HG02981 (cell line): Measurements from ENCODE around the gene CNOT4.
"Not testable (repeated sequence)": the region's sequence is repeated elsewhere in the genome, so short reads cannot be mapped to it uniquely, and the experiment has no call there.

ENCODE experiments used
- ATAC-seq: cut with Tn5 transposase; IDR thresholded peaks from one replicate; pipeline ENCODE4 v1.9.1; 2021; ENCODE audit warnings: mild to moderate bottlenecking, moderate library complexity; ENCODE audit not compliant: unreplicated experiment

CNOT4 gene

DNA sequence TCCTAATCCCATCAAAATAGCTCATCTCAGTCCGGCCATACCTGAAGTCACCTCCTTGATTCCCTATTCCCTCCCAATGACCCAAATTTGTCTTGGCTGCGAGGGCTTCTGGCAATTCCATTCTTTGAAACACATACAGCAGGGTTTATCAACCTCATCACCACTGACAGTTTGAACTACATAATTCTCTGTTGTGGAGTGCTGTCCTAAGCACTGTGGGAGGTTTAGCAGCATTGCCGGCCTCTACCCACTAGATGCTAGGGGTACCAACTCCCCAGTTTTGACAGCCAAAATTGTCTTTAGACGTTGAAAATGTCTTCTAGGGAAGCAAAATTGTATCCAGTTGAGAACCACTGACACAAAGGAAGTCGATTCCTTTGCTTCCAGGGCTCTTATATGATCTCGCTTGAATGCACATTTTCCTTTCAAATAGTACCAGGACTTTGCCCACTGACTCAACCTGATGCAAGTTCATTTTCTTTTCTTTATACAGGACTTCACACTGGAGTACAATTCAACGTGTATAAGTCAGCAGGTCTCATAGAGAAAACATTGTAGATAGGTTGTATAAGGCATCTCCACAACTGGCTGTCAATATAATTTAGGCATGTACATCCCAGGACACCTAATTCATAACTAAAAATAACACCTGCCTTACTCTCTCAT is 142.9 kb downstream of the CNOT4 start:
- ATAC-seq = no peak

DNA sequence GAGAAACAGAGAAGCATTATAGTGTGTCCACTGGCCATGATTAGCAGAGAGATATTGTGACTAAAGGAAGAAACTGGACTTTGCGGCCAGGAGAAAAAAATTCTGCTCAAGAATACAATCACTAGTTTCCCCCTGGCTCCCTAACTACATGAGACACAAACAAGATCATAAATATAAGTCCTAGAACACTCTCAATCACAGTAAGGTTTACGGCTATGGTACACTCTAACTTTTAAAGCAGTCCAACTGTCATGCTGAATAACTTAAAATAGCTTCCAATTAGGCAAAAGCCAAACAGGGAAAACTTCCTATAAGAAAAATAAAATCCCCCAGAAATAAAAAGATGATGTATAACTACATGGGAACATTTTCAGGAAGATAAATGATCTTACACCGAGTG is 144.2 kb downstream of the CNOT4 start:
- ATAC-seq = no peak

DNA sequence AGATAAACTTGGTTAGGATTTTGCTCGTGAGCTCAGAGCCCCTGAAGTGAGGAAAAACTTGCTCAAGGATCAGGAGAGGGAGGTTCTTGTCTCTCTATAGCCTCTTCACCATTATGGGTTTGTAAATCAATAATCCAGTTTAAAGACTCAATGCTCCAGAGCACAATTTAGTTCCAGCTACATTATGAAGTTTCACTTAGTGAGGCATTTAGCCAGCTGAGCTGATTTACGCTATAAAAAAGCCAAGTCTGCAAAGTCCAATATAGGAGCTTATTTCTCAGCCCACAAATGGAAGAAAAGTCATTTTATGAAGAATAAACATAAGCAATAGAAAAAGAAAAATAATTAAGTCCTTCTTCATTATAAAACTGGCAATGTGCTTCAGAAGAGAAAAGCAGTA is 145.7 kb downstream of the CNOT4 start:
- ATAC-seq = no peak

DNA sequence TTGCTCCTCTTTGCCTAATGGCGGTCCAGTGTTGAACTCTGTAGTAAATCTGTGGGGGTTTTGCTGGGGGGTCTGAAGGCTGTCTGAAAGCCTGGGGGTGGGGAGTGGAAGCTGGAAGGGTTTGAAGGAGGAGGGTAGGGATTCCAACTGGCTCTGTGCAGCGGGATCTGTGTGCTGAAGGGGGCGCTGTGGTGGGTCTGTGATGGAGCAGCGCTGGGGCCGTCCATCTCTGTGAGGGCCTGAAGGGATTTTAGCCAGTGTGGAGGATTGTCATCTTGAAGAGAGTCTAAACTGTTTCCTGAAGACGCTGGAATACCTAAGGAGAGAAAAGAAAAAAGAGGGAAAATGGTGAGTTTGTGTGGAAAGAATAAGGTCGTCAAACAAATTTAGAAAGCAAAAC is 147.0 kb downstream of the CNOT4 start:
- no peak for ATAC-seq

DNA sequence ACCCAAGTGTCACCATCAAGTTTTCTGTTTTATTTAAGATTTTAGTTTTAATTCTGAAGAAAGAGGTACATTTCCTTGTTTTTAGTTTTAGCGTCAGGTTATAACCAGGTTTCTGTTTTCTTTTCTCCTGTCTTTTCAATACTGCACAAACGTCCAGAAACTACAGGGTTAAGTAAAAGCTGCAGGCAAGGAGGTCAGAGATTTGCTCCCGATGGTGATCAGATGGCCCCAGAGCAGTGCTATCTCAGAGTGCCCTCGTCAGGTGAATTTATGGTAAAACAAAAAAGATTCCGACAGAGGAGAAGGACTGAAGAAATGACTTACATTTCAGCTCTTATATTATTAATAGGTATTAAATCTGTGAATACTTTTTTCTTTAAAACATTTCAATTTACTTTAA is 148.1 kb downstream of the CNOT4 start:
- no peak for ATAC-seq

DNA sequence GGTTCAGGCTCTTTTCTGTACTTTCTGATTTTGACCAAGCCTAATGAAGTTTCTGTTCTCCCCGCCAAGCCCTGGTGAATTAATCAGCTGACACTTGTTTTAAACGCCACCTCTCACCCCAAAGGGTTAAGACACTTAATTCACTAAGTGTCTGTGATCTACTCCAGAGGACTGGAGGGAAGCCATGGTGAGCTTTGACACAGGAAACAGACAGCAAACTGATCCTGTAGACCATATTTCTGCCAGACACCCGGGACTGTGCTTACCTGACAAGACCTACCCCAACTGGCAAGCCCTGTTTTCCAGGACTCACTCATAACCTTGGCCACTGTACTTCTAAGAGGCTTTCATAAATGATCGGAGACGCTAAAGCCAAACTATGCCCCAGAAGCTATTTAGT is 150.3 kb downstream of the CNOT4 start:
- ATAC-seq = no peak

DNA sequence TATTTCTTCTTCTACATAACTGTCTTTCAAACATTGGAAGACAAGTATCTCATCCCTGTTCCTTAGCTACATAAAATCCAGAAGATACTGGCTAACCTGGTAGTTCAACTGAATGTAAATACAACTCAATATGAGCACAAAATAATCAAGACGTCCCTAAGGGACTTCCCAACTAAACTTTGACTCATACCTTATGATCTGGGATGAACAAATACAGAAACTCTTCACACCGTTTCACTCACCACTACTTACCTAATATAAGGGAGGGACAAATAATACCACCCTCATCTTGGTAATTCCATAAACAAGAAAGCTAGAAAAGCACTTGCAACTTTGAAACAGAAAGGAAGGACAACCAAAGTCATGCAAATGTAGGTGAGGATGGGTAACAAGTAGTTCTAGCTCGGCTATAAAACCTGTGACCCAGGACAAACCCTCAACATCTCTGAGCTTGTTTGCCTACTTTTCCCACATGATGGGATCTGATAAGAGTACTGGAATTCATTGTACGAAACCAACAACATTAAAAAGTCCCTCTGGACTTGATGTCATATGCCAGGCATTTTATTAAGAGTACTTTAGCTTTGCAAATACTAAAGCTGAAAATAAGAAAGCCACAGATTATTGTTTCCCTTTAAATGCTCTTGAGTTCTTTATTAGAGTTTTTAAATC is 154.4 kb downstream of the CNOT4 start:
- no peak for ATAC-seq

DNA sequence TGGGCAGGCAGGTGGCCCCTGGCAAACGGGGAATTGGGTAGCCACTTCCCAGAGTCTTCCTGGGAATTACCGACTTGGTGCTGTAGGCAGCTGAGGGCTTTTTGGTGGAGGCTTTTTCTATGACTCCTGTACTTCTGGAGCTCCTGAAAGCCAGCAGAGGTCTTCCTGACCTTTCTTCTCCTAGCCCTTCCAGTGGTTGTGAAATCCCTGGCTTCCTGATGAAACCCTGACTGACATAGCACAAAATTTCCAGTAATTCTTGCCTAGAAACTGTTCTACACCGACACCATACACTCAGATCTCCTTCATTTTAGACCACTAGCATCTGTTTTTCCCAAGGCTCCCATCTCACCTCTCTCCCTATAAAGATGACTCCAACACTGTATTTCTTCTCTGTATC is 156.1 kb downstream of the CNOT4 start:
- ATAC-seq = no peak

DNA sequence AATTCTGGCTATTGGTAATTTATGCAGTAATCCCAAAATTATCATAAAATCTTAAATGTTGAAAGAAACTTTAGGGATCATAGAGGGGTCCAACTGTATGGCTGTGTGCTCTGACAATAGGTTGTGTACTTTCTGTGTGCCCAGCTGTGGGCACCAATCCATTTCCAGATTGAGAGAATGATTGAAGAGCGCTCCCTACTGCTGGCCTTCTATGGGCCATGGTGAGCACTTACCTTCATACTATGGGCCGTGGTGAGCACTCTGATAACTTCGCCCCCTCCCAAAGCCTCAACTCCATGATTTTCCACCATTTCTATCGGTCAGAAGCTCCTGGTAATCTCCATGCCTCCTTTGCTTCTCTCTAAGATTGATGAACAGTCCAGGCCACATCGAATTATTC is 157.6 kb downstream of the CNOT4 start:
- no peak for ATAC-seq

DNA sequence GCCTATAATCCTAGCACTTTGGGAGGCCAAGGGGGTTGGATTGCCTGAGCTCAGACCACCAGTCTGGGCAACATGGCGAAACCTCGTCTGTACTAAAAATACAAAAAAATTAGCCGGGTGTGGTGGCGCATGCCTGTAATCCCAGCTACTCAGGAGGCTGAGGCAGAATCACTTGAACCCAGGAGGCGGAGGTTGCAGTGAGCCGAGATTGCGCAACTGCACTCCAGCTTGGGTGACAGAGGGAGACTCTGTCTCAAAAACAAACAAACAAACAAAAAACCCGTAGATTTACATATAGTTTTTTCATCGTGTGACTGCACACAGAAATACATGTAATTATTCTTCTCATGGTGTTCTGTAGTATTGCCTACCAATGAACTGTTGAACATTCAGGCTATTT is 158.8 kb downstream of the CNOT4 start:
- not testable (repeated sequence) for ATAC-seq

DNA sequence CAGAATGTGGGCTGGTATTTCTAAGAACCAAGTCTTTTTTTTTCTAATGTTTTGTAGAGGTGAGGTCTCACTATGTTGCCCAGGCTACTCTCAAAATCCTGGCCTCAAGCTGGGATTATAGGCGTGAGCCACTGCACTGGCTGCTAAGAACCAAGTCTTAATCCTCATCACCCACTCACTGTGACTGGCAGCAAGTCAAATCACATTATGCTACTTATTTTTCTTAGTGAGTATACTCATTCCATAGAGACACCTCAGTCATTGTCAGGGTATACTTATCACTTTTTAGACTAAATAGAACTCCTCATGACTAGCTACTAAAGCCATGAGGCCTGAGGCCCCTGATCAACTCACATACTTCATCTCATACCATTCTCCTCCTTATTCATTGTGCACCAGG is 160.2 kb downstream of the CNOT4 start:
- no peak for ATAC-seq

DNA sequence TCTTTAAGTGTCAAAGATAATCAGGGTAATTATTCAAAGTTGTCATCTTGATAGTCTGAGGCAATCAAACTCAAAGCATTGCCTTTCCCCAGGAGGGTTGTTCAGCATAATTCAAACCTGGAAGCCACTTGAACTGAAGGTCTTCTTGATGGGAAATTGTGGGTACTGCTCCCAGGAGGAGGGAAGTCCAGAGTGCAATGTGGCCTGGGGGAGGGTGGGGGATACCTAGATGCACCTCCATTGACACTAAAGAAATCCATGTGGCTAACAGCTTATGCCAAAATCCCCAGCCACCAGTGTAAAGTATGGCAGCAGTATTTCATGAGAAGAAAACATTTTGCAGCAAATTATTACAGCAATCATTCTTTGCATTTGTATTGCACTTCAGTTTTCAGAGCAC is 161.4 kb downstream of the CNOT4 start:
- ATAC-seq = no peak

DNA sequence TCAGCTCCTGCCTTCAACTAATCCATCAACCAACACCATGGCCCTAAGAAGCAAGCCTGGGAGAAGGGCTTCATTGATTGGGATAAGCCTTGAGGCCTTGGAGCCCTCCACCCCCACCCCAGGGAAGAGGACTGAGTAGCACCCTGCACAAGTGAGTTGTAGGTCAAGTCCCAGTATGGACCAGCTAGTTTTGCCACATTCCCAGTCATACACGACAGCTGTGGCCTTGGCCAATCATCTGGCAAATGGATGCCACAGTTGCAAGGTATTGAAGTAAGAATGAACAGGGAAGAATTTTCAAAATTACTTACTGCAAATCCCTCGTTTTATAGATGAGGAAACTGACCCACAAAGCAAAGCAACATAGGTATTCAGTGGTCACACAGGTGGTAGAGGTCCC is 166.5 kb downstream of the CNOT4 start:
- no peak for ATAC-seq

DNA sequence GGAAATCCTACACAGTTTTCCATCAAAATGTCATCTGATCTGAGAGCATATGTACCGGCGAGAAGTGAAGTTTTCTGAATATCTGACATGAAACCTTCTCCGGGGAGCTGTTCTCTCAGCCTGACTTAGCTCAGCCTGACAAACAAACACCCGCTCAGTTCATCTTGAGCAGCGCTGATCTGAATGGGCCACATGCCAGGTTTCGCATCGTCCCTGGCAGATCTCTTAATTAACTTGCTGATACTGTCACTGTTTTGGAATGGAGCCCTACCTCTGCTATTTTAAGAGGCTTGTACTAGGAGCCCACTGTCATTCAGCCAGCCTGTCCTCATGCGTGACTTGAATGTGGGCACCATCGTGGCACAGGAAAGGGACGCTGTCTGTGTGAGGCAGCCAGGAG is 167.0 kb downstream of the CNOT4 start:
- ATAC-seq = no peak

DNA sequence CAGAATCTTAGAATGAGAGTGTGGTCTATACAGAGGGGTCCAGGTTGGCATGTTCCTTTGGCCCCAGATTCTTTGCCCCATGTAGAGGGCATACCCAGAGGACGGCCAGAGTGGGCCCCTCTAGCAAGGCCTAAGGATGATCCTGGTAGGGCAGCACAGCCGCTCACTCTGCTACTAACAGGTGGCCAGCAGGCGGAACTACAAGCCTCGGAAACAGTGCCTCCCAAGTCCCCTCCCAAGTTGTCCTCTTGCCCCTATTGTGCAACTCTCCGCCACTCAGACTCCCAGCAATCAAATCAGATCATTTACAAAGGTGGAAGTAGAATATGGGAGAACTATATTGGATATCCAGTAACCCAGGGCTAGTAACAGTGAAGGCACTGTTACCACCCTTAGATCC is 168.9 kb downstream of the CNOT4 start:
- ATAC-seq = no peak

DNA sequence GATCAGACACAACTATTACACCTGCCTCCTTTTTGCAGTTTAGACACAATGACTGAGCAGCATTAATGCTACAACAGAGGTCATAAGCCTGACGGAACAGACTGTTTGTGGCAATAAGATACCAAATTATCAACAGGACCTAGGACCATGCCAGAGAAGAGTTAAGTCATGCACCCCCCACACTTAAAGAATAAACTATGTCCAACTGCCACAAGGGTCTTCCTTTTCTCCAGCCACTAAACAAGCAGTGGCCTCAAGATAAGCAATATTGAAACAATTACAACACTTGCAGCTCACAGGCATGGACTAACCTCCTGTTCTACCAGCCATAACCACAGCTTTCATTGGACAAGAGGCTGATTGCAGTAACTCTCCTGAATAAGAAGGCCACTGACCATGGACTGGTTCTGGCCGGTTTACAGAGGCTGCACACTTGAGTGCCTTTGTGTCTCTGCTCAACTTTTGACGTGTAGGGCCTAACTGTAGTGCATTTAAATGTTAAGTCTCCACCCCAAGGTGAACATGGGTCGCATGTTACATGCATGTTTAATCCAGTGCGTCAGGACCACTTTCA is 171.8 kb downstream of the CNOT4 start:
- ATAC-seq = no peak

DNA sequence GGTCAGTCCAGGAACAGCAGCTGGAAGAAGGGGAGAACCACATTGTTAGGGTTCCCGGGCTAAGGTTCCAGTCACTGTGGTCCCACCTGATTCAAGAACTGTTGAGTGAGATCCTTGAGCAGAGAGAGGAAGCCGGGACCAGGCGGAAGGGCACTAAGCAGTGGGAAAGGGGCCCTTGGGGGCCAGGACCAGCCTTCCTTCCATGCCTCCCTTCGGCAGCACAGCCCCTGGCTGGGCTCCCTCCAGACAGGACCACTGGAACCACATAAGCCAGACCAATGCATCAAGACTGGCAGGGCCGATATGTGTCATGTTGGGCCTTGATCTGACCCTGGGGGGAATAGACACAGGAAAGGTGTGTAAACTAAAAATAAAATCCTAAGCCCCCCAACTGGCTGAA is 172.4 kb downstream of the CNOT4 start:
- no peak for ATAC-seq

DNA sequence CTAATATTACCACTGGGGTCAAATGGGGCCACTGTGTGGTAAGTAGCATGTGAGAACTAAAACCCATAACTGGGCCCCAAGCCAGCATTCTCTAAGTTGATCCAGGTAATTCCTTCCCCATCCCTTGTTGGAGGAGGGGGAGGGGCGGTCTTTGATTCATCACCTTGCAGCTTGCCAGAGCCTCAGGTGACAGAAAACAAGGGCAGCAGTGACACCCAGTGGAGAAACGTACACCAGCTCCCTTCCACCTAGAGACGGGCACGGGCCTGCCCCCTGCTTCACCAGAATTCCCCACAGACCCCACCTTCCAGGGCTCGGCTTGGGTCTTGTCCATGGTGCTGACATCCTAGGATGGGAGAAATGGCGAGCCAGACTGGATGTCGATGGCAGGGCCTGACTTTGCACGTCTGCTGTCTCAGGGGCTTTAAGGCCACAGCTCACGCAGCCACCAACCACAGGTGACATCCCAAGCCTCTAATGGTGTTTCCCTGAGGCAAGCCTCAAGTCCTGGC is 174.2 kb downstream of the CNOT4 start:
- peak; percentile 59 for ATAC-seq

DNA sequence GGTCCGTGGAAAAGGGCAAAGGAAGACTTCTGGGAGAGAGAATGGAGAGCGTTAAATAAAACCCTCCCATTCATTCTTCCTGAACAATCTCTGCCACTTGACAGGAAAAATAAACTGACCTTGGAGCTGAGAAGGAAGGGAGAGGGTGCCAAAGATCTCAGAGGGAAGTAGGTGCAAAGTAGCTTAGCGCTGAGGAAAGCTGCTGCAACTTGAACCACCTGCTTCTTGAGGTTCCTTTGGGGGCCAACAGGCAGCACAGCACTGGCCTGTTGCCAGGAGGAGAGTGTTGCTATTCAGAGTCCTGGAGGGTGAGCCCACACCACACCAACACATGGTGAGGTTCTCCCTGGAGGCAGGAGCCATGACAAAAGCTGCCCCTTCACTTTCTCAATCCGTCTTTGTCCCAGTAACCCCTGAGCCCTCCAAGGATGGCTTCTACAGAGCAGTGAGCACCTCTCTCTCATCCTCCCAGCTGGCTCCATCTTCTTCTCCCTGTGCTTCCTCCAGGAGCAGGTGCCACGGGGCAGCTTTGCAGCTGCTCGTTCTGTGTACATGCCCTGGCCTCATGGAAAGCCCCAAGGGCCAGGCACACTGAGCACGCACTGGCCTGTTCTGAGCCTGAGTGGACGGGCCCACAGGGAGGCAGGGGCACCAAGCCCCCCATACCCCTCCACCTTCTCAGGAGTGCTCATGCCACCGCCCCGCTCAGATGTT is 174.9 kb downstream of the CNOT4 start:
- no peak for ATAC-seq

DNA sequence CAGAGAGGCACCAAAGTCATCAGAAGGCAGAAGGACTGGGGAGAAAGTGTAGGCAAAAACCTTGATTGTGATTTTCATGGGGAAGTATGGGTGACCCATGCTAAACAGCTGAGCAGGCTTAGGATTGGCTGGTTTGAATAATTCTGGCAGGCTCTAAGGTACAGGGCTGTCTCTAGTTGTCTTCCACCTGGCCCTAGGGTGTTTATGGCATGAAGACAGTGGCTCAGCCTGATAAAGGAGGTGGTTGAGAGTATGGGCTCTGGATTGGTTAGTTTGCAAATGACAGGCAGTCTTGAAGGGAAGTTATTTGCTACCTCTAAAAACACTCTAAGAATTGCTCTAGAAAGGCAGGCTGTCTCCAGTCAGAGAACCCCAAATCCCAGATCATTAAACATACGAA is 176.0 kb downstream of the CNOT4 start:
- ATAC-seq = no peak

DNA sequence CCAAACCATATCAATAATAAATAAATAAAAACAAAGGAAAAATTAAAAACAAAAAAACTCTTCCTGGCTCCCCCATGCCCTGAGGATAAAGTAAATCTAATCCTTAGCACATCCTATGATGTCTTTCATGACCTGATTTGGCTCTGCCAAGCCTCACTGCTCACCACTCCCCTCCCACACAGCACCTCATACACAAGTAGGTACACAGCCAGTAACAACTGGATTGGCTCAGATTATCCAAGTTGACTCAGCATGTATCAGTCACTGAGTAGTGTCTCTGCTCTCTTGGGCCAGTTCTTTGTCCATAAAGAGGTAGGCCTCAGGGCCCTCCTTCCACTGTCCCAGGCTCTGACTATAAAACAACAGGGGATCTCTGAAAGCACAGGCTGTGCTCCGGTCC is 176.7 kb downstream of the CNOT4 start:
- ATAC-seq = no peak

DNA sequence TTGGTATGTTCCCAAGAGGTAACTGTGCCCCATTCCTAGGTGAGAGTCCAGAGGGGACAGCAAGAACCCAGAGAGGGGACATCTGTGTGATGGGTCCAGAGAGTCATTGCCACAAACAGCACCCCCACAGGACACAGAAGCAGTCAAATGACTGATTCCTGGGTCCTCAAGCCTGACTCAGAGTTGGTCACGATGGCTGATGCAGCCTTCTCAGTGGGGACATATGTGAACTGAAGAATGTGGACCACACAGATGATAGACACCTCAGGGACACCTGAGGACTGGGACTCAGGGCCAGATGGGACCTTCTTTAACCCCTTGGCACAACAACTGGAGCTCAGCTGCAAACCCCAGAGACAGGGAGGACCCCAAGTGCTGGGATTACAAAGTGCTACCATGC is 179.8 kb downstream of the CNOT4 start:
- no peak for ATAC-seq
